ENCODE results near the gene SLC25A38.

GRCh38 chr3:39349080-39349479 lies 34.1 kb upstream of the SLC25A38 start:
- TF ChIP-seq CTCF (IDR thresholded peaks at IDR 0.05): no peak
- TF ChIP-seq POLR2A (IDR thresholded peaks at IDR 0.05): no peak
